Ovary (tissue), 9 donors: ENCODE data around the gene OSBPL9. TPM values are rescaled to one million over a fixed set of nuclear protein-coding genes. Genes with fewer than 3 reads are reported as not detected.
"Not testable (repeated sequence)": the region's sequence is repeated elsewhere in the genome, so short reads cannot be mapped to it uniquely, and the experiment has no call there.

Source experiments
- DNase-seq, 5 donors: peaks; one replicate each; pipeline ENCODE4 v3.0.0-alpha.2; 2019 to 2020
- H3K27ac ChIP-seq, 2 donors: fragments of 200-600 bp; one replicate each; pipeline versions ENCODE4 v1.5.1 to v1.8.0; 2019 to 2022
- H3K27me3 ChIP-seq: fragments of 200-600 bp; one replicate; pipeline ENCODE4 v1.8.0; 2022
- H3K36me3 ChIP-seq: fragments of 200-600 bp; sonication (generic); one replicate; pipeline ENCODE4 v1.5.1; 2019
- H3K4me1 ChIP-seq: one replicate; pipeline ENCODE4 v1.8.1; 2013; ENCODE audit warnings: mild to moderate bottlenecking, moderate library complexity; ENCODE audit not compliant: insufficient read depth
- H3K4me3 ChIP-seq: fragments of 200-600 bp; sonication (generic); one replicate; pipeline ENCODE4 v1.5.1; 2017
- H3K9me3 ChIP-seq, 2 donors: fragments of 200-600 bp in 1 of 2; sonication (generic) in 1 of 2; one replicate each; pipeline versions ENCODE4 v1.5.1 to v1.8.1; 2013 to 2019; ENCODE audit warnings: mild to moderate bottlenecking in 1 of 2, moderate library complexity in 1 of 2
- EP300 ChIP-seq: sonication (generic); formaldehyde crosslinking; IDR thresholded peaks from one replicate; pipeline ENCODE4 v1.6.1; 2017; ENCODE audit warnings: antibody characterized with exemption
- POLR2A ChIP-seq: fragments of 450-650 bp; IDR thresholded peaks from one replicate; pipeline ENCODE4 v1.6.1; 2017; ENCODE audit warnings: antibody characterized with exemption, mild to moderate bottlenecking, moderate library complexity
- WGBS, 3 donors: extraction: QIAGEN DNeasy Blood & Tissue Kit in 1 of 3; methylation state at CpG; one replicate each; pipeline versions ENCODE4 v1.1.5 to v1.1.7; 2013 to 2017; 5-methylcytosine and 5-hydroxymethylcytosine counted together
- intact Hi-C, 4 donors: fragments of 100-400 bp; cut with DNase I; formaldehyde crosslinking; loops; one replicate each; pipeline versions ENCODE4 v1.11.0 to v1.15.1; 2022 to 2023
- polyA plus RNA-seq, 2 donors: library from polyadenylated mRNA; stranded (reverse); fragments of 200-250 nt in 1 of 2; fragments of 350-450 nt in 1 of 2; fragmentation: Illumina TruSeq in 1 of 2; extraction: RNeasy Lipid Tissue Mini Kit (QIAGEN cat#74804) in 1 of 2; gene quantifications; one replicate each; pipeline ENCODE4 v1.2.3, GENCODE V29; 2013 to 2014
- total RNA-seq, 7 donors: library from RNA; depleted of rRNA in 2 of 7; stranded (reverse); fragments of >200 nt in 2 of 7; fragmentation: NEBNext Ultra II Directional in 3 of 7; extraction: Animal tissue kit (Norgen Biotek cat#: 25700) in 3 of 7; gene quantifications; one replicate each; pipeline versions ENCODE4 v1.1.0 to v1.2.4, GENCODE V29; 2016 to 2023
- TF ChIP-seq, protein P1 (sequence below), 3 donors: fragments of 450-650 bp in 2 of 3; fragments of 200-600 bp in 1 of 3; IDR thresholded peaks; one replicate each; pipeline versions ENCODE4 v1.5.1 to v1.8.0; 2016 to 2022; ENCODE audit warnings: antibody characterized with exemption in 3 of 3, mild to moderate bottlenecking in 1 of 3
- donor health status: DM: no; HTN: no; CAD: no; lungs with moderate emphysema.
- donor health status: DM: no; HTN: no; CAD: no.
- donor health status: Bipolar disorder and iron deficiency.
- donor health status: DM: yes; HTN: yes; CAD: no.
- donor health status: DM: no; HTN: no; CAD: no.
- donor health status: DM: yes; HTN: yes; CAD: no.

The OSBPL9 gene
- total and polyA plus RNA-seq, 9 donors, result 53.1 to 92.4 (median 72.6) TPM

GRCh38 chr1:51697166-51697565, 80.3 kb downstream of the OSBPL9 start:
- DNase-seq, result no peak
- TF ChIP-seq, protein P1, sequence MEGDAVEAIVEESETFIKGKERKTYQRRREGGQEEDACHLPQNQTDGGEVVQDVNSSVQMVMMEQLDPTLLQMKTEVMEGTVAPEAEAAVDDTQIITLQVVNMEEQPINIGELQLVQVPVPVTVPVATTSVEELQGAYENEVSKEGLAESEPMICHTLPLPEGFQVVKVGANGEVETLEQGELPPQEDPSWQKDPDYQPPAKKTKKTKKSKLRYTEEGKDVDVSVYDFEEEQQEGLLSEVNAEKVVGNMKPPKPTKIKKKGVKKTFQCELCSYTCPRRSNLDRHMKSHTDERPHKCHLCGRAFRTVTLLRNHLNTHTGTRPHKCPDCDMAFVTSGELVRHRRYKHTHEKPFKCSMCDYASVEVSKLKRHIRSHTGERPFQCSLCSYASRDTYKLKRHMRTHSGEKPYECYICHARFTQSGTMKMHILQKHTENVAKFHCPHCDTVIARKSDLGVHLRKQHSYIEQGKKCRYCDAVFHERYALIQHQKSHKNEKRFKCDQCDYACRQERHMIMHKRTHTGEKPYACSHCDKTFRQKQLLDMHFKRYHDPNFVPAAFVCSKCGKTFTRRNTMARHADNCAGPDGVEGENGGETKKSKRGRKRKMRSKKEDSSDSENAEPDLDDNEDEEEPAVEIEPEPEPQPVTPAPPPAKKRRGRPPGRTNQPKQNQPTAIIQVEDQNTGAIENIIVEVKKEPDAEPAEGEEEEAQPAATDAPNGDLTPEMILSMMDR (IDR thresholded peaks at IDR 0.05), result no peak
- no peak for TF ChIP-seq POLR2A
- no peak for TF ChIP-seq EP300
- intact Hi-C loops, result no loop called here
- WGBS, 3 donors, result 91 to 95% (median 93%) methylated on average over 3 of the region's 3 CpGs
- Histone ChIP-seq H3K4me1 (peaks cover 13% of the 10 kb centered on the region), H3K9me3 (no peaks in the 10 kb centered on the region), H3K27ac (no peak overlapping the region), H3K4me3 (no peak overlapping the region), H3K36me3 (no peaks in the 10 kb centered on the region), H3K27me3 (no peaks in the 10 kb centered on the region)

DNA sequence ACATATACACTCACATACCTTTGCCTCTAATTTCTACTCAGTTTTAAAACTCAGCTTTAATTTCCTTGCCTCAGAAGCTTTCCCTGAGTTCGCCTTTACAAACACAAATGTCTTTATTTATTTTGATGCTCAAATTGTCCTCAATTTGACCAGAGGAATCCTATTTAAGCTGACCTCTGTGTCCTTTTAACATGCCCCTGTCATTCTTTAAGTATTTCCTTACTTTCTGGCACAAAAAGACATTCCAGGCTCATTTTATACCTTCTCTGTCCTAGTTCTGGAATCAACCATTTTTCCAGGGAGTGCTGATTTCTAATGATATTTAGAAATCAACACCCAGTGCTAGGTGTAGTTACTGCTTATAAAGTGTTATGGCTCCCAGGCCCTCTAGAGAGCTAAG, 82.5 kb downstream of the OSBPL9 start:
- TF ChIP-seq POLR2A, result no peak
- TF ChIP-seq, protein P1 (IDR thresholded peaks at IDR 0.05), result no peak
- no peak for TF ChIP-seq EP300

DNA sequence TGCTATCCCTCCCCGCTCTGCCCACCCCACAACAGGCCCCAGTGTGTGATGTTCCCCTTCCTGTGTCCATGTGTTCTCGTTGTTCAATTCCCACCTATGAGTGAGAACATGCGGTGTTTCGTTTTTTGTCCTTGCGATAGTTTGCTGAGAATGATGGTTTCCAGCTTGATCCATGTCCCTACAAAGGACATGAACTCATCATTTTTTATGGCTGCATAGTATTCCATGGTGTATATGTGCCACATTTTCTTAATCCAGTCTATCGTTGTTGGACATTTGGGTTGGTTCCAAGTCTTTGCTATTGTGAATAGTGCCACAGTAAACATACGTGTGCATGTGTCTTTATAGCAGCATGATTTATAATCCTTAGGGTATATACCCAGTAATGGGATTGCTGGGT, 84.9 kb downstream of the OSBPL9 start:
- H3K27ac ChIP-seq, intact Hi-C loops, H3K4me3 ChIP-seq, DNase-seq, H3K4me1 ChIP-seq, H3K9me3 ChIP-seq, H3K27me3 ChIP-seq, H3K36me3 ChIP-seq: not testable (repeated sequence)
- 95 to 96% (median 96%) methylated on average over 6 to 7 of the region's 7 CpGs for WGBS, 3 donors

More for the DNA sequence above, 82.5 kb downstream of the OSBPL9 start:
- Histone ChIP-seq H3K27me3 (no peaks in the 10 kb centered on the region), H3K9me3 (no peaks in the 10 kb centered on the region), H3K27ac (no peak overlapping the region), H3K4me1 (peaks cover 10% of the 10 kb centered on the region), H3K4me3 (no peak overlapping the region), H3K36me3 (no peaks in the 10 kb centered on the region)
- intact Hi-C loops, result no loop called here
- 89 to 97% (median 90%) methylated on average over 1 of the region's 1 CpG for WGBS, 3 donors
- no peak for DNase-seq

DNA sequence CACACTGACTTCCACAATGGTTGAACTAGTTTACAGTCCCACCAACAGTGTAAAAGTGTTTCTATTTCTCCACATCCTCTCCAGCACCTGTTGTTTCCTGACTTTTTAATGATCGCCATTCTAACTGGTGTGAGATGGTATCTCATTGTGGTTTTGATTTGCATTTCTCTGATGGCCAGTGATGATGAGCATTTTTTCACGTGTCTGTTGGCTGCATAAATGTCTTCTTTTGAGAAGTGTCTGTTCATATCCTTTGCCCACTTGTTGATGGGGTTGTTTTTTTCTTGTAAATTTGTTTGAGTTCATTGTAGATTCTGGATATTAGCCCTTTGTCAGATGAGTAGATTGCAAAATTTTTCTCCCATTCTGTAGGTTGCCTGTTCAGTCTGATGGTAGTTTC, 85.3 kb downstream of the OSBPL9 start:
- H3K36me3 ChIP-seq, H3K9me3 ChIP-seq, H3K4me1 ChIP-seq, H3K27ac ChIP-seq, intact Hi-C loops, H3K4me3 ChIP-seq, H3K27me3 ChIP-seq, DNase-seq: not testable (repeated sequence)
- WGBS, 3 donors, result 86 to 91% (median 90%) methylated on average over 1 to 2 of the region's 2 CpGs

- H3K27ac ChIP-seq, result no peak overlapping the region
- TF ChIP-seq, protein P1 (IDR thresholded peaks at IDR 0.05), result no peak
- TF ChIP-seq POLR2A (no peak), EP300 (no peak)
- 95 to 100% (median 99%) methylated on average over 2 of the region's 2 CpGs for WGBS, 3 donors
- H3K9me3 ChIP-seq, result no peaks in the 10 kb centered on the region
- no peaks in the 10 kb centered on the region for H3K36me3 ChIP-seq
- H3K4me3 ChIP-seq, result no peak overlapping the region
- H3K4me1 ChIP-seq, result peaks cover 2% of the 10 kb centered on the region
- intact Hi-C loops, result no loop called here
- H3K27me3 ChIP-seq, result no peaks in the 10 kb centered on the region
- DNase-seq, result no peak
These were observed 88.1 kb downstream of the OSBPL9 start for GRCh38 chr1:51705035-51705434.
